MCF 10A (cell line): ENCODE data around the gene NAV1. TPM values are rescaled to one million over a fixed set of nuclear protein-coding genes. Genes with fewer than 3 reads are reported as not detected.
A peak's percentile ranks its signal among the peaks of the same experiment; 100 is the strongest.
"Not testable (repeated sequence)": the region's sequence is repeated elsewhere in the genome, so short reads cannot be mapped to it uniquely, and the experiment has no call there.

ENCODE experiments used
- BruUV-seq: library from RNA; stranded (reverse); fragments of 400-500 nt; replicated peaks from 2 replicates; lab custom pipeline; 2021; lab: Mats Ljungman, UMichigan
- CTCF ChIA-PET: fragments of 300-600 bp; sonication (Branson Sonifier 250); formaldehyde crosslinking; extraction: SDS; loops from one replicate; lab custom pipeline; 2021; ENCODE audit warnings: antibody characterized with exemption, inconsistent platforms; lab: Yijun Ruan, JAX
- POLR2A ChIA-PET: fragments of 300-600, 350-650 bp; sonication (Branson Sonifier 250); formaldehyde crosslinking; extraction: SDS; loops from one replicate; lab custom pipeline; 2020; ENCODE audit warnings: antibody characterized with exemption, inconsistent platforms; lab: Yijun Ruan, JAX
- DNase-seq: peaks from one replicate; pipeline ENCODE4 v3.0.0-alpha.2; 2018; ENCODE audit not compliant: unreplicated experiment
- H3K27ac Mint-ChIP-seq: one replicate; pipeline ENCODE4 v1.8.0; 2022; ENCODE audit warnings: mild to moderate bottlenecking, low read depth, mixed read lengths; ENCODE audit not compliant: unreplicated experiment
- H3K27me3 Mint-ChIP-seq: one replicate; pipeline ENCODE4 v1.8.0; 2022; ENCODE audit warnings: mixed read lengths; ENCODE audit not compliant: insufficient read depth, unreplicated experiment
- H3K36me3 Mint-ChIP-seq: one replicate; pipeline ENCODE4 v1.8.0; 2022; ENCODE audit warnings: mild to moderate bottlenecking, moderate library complexity, mixed read lengths; ENCODE audit not compliant: insufficient read depth, unreplicated experiment
- H3K4me1 Mint-ChIP-seq: one replicate; pipeline ENCODE4 v1.8.0; 2022; ENCODE audit warnings: mixed read lengths; ENCODE audit not compliant: insufficient read depth, unreplicated experiment
- H3K4me3 Mint-ChIP-seq: one replicate; pipeline ENCODE4 v1.8.0; 2022; ENCODE audit warnings: mild to moderate bottlenecking, moderate library complexity, mixed read lengths; ENCODE audit not compliant: unreplicated experiment
- H3K9me3 Mint-ChIP-seq: one replicate; pipeline ENCODE4 v1.8.0; 2022; ENCODE audit warnings: mixed read lengths; ENCODE audit not compliant: unreplicated experiment
- CTCF ChIP-seq: fragments of 200-600 bp; IDR thresholded peaks from one replicate; pipeline ENCODE4 v1.8.0; 2022; ENCODE audit warnings: antibody characterized with exemption, mild to moderate bottlenecking; ENCODE audit not compliant: unreplicated experiment
- intact Hi-C: fragments of 100-400 bp; cut with micrococcal nuclease; formaldehyde crosslinking; loops from 2 replicates; pipeline ENCODE4 v1.14.1; 2022
- total RNA-seq: library from RNA; stranded (reverse); gene quantifications from 2 replicates; pipeline ENCODE4 v1.2.3, GENCODE V29; 2022

The NAV1 gene
- total RNA-seq, 1 experiment from 2014 or later = 34.9 TPM

- no peak for DNase-seq
- Mint-ChIP-seq H3K36me3 (peaks cover 74% of the 10 kb centered on the region), H3K27ac (peak overlapping the region; percentile 95), H3K4me3 (no peak overlapping the region), H3K4me1 (peaks cover 61% of the 10 kb centered on the region), H3K27me3 (no peaks in the 10 kb centered on the region), H3K9me3 (no peaks in the 10 kb centered on the region)
- ChIA-PET CTCF (interaction anchor here (58.0 to 70.3 kb wide), 2 partner anchors 12 to 19 kb away, joined by 3816 read pairs; partner anchors contain the start of genes CSRP1 and PHLDA3), POLR2A (interaction anchor here (1.4 to 41.5 kb wide), 4 partner anchors 11 to 40 kb away, joined by 4 to 1388 read pairs (median 132); partner anchors contain the start of genes CSRP1 and PHLDA3)
- intact Hi-C loops = no loop called here
- no peak for TF ChIP-seq CTCF
- BruUV-seq = no TSS peak
Measured at GRCh38 chr1:201491896-201492511, 46.9 kb upstream of the NAV1 start.

GRCh38 chr1:201493026-201493656, 45.8 kb upstream of the NAV1 start:
- H3K27me3 Mint-ChIP-seq, H3K9me3 Mint-ChIP-seq, BruUV-seq, H3K4me3 Mint-ChIP-seq, intact Hi-C loops, DNase-seq: not testable (repeated sequence)
- Mint-ChIP-seq H3K27ac (peak overlapping the region; percentile 66), H3K4me1 (peaks cover 59% of the 10 kb centered on the region), H3K36me3 (peaks cover 75% of the 10 kb centered on the region)
- POLR2A ChIA-PET = interaction anchor here (13.9 to 41.5 kb wide), 2 partner anchors 10 to 41 kb away, joined by 257 to 1388 read pairs; partner anchors contain the start of genes CSRP1 and PHLDA3
- CTCF ChIA-PET = interaction anchor here (0.5 to 70.3 kb wide), 4 partner anchors 11 to 506 kb away, joined by 3 to 3816 read pairs (median 1910); partner anchors contain the start of genes CSRP1 and PHLDA3

GRCh38 chr1:201493757-201494617, 44.9 kb upstream of the NAV1 start:
- no peak for TF ChIP-seq CTCF
- no peak for DNase-seq
- H3K4me3 Mint-ChIP-seq = no peak overlapping the region
- H3K36me3 Mint-ChIP-seq = peaks cover 67% of the 10 kb centered on the region
- peaks cover 52% of the 10 kb centered on the region for H3K4me1 Mint-ChIP-seq
- no peaks in the 10 kb centered on the region for H3K27me3 Mint-ChIP-seq
- intact Hi-C loops = no loop called here
- CTCF ChIA-PET = interaction anchor here (0.5 to 70.3 kb wide), 3 partner anchors 10 to 90 kb away, joined by 4 to 3816 read pairs (median 3816); partner anchors contain the start of genes CSRP1 and PHLDA3
- BruUV-seq = no TSS peak
- H3K9me3 Mint-ChIP-seq = no peaks in the 10 kb centered on the region
- POLR2A ChIA-PET = interaction anchor here (0.5 to 41.5 kb wide), 3 partner anchors 9 to 42 kb away, joined by 3 to 1388 read pairs (median 257); partner anchors contain the start of genes CSRP1 and PHLDA3
- H3K27ac Mint-ChIP-seq = peak overlapping the region; percentile 66

- H3K36me3 Mint-ChIP-seq = peaks cover 54% of the 10 kb centered on the region
- TF ChIP-seq CTCF = no peak
- intact Hi-C loops = no loop called here
- no peaks in the 10 kb centered on the region for H3K27me3 Mint-ChIP-seq
- CTCF ChIA-PET = interaction anchor here (0.6 to 70.3 kb wide), 6 partner anchors 8 to 592 kb away, joined by 3 to 3816 read pairs (median 4); partner anchors contain the start of genes CSRP1 and PHLDA3
- DNase-seq = no peak
- H3K4me3 Mint-ChIP-seq = no peak overlapping the region
- no peak overlapping the region for H3K27ac Mint-ChIP-seq
- POLR2A ChIA-PET = interaction anchor here (0.6 to 13.9 kb wide), 7 partner anchors 7 to 224 kb away, joined by 3 to 257 read pairs (median 5); partner anchors contain the start of genes CSRP1 and PHLDA3
- peaks cover 50% of the 10 kb centered on the region for H3K4me1 Mint-ChIP-seq
- no peaks in the 10 kb centered on the region for H3K9me3 Mint-ChIP-seq
- BruUV-seq = TSS peak; percentile 4
Measured at GRCh38 chr1:201495551-201496295, 43.2 kb upstream of the NAV1 start.
